Progenitor cell of endocrine pancreas (in vitro differentiated cells): ENCODE results near the gene EIF3F. TPM values are rescaled to one million over a fixed set of nuclear protein-coding genes. Genes with fewer than 3 reads are reported as not detected.

ENCODE experiments used
- DNase-seq: peaks from one replicate; pipeline ENCODE4 v3.0.0; 2021; ENCODE audit warnings: low spot score; ENCODE audit not compliant: unreplicated experiment
- H3K27ac Mint-ChIP-seq: 2 replicates; pipeline ENCODE4 v1.8.0; 2021; ENCODE audit warnings: mild to moderate bottlenecking, moderate library complexity, mixed read lengths
- H3K27me3 Mint-ChIP-seq: 2 replicates; pipeline ENCODE4 v1.8.0; 2021; ENCODE audit warnings: mixed read lengths
- H3K36me3 Mint-ChIP-seq: 2 replicates; pipeline ENCODE4 v1.8.0; 2022; ENCODE audit warnings: mixed read lengths; ENCODE audit not compliant: insufficient read depth
- H3K4me1 Mint-ChIP-seq: 2 replicates; pipeline ENCODE4 v1.8.0; 2021; ENCODE audit warnings: low read depth, mixed read lengths
- H3K4me3 Mint-ChIP-seq: 2 replicates; pipeline ENCODE4 v1.8.0; 2021; ENCODE audit warnings: low read depth, mild to moderate bottlenecking, moderate library complexity, mixed read lengths
- H3K9me3 Mint-ChIP-seq: 2 replicates; pipeline ENCODE4 v1.8.0; 2021; ENCODE audit warnings: low read depth, mixed read lengths
- long read RNA-seq: library from polyadenylated mRNA; unstranded; transcript quantifications from one replicate; pipeline ENCODE4 v2.0.0, GENCODE V29; 2020
- total RNA-seq: library from RNA; stranded (reverse); gene quantifications from 2 replicates; pipeline ENCODE4 v1.2.1, GENCODE V29; 2021
- TF ChIP-seq, protein P1 (sequence below): fragments of 200-600 bp; sonication (generic); IDR thresholded peaks from one replicate; pipeline ENCODE4 v1.5.0; 2021; ENCODE audit warnings: antibody characterized with exemption, mild to moderate bottlenecking; ENCODE audit not compliant: unreplicated experiment

The EIF3F gene
- total RNA-seq, result 300 and 307 TPM in 2 replicates
- long read RNA-seq, transcript EIF3F-201 (8 exons, 1,254 nt), result major isoform, 364 of 393 reads
- long read RNA-seq, partial matches to known transcripts, result 4 of 393 reads
- long read RNA-seq, other reads (novel, unspliced or antisense), result 24 of 393 reads

- Mint-ChIP-seq H3K4me3 (peak within 1 kb of the TSS; percentile 92), H3K27ac (peak within 1 kb of the TSS; percentile 96), H3K36me3 (peaks cover 5% of the 10 kb centered on the region), H3K27me3 (no peaks in the 10 kb centered on the region), H3K9me3 (no peaks in the 10 kb centered on the region), H3K4me1 (peaks cover 16% of the 10 kb centered on the region)
- TF ChIP-seq, protein P1, sequence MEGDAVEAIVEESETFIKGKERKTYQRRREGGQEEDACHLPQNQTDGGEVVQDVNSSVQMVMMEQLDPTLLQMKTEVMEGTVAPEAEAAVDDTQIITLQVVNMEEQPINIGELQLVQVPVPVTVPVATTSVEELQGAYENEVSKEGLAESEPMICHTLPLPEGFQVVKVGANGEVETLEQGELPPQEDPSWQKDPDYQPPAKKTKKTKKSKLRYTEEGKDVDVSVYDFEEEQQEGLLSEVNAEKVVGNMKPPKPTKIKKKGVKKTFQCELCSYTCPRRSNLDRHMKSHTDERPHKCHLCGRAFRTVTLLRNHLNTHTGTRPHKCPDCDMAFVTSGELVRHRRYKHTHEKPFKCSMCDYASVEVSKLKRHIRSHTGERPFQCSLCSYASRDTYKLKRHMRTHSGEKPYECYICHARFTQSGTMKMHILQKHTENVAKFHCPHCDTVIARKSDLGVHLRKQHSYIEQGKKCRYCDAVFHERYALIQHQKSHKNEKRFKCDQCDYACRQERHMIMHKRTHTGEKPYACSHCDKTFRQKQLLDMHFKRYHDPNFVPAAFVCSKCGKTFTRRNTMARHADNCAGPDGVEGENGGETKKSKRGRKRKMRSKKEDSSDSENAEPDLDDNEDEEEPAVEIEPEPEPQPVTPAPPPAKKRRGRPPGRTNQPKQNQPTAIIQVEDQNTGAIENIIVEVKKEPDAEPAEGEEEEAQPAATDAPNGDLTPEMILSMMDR, result peak; percentile 92
- peak; percentile 82 for DNase-seq
Measured at GRCh38 chr11:7986768-7987559, at the start of gene EIF3F. Gene EIF3F, plus strand, starts transcription at chr11:7987337. Its CDS starts 16 bp downstream, at chr11:7987353.

DNA sequence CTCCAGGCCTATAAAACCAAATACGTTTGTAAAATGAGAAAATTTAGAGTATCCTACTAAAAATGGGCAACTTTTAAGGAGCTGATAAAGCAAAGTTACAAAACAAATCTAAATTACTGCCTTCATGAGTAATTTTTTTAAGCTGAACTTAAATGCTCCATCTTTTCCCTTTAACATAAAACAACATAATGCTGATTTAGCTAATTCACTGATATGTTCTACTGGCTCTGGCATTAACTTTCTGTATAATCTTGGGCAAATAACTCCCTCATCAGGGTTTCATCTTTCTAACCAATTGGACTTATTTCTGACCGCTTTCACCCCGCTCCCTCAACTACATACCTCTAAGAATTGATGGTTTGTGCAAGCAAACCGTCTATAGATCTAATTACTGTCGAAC is 46.0 kb upstream of the EIF3F start:
- no peak for DNase-seq
- TF ChIP-seq, protein P1, result no peak
- H3K9me3 Mint-ChIP-seq, result peaks cover 10% of the 10 kb centered on the region
- no peaks in the 10 kb centered on the region for H3K27me3 Mint-ChIP-seq
- no peak overlapping the region for H3K27ac Mint-ChIP-seq
- no peaks in the 10 kb centered on the region for H3K36me3 Mint-ChIP-seq
- H3K4me1 Mint-ChIP-seq, result no peaks in the 10 kb centered on the region
- no peak overlapping the region for H3K4me3 Mint-ChIP-seq

DNA sequence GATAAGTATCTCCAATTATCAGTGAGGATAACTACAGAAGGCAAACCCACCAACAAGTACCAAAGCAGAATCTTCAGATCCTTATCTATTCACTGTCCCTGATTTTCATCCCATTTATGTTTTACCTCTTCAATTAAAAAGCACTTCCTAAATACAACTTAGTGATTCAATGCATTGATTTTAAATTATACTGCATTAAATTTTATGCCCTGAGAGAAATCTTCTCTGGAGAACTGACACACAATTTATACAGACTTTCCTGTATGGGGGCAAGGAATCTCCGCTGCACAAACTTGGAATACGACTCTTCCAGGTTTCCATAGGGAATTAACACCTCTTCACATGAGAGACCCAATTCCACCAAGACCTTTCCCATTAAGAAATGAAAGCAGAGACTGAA is 45.5 kb upstream of the EIF3F start, which contains the start of gene OR10A3:
Gene OR10A3 (minus strand): TSS at position 101 of the 400 bp plus-strand sequence. CDS start 2,188 bp downstream, outside the sequence.
- no peak for DNase-seq
- no peak within 1 kb of the TSS for H3K4me3 Mint-ChIP-seq
- TF ChIP-seq, protein P1, result no peak
- no peaks in the 10 kb centered on the region for H3K27me3 Mint-ChIP-seq
- no peak within 1 kb of the TSS for H3K27ac Mint-ChIP-seq
- no peaks in the 10 kb centered on the region for H3K4me1 Mint-ChIP-seq
- H3K36me3 Mint-ChIP-seq, result no peaks in the 10 kb centered on the region
- H3K9me3 Mint-ChIP-seq, result peaks cover 10% of the 10 kb centered on the region

GRCh38 chr11:7944123-7944522 is 43.0 kb upstream of the EIF3F start:
- Mint-ChIP-seq H3K36me3 (no peaks in the 10 kb centered on the region), H3K27ac (no peak overlapping the region), H3K4me1 (no peaks in the 10 kb centered on the region), H3K27me3 (no peaks in the 10 kb centered on the region), H3K9me3 (peaks cover 10% of the 10 kb centered on the region), H3K4me3 (no peak overlapping the region)
- TF ChIP-seq, protein P1, result no peak
- no peak for DNase-seq

- TF ChIP-seq, protein P1, result no peak
- no peak for DNase-seq
- Mint-ChIP-seq H3K9me3 (no peaks in the 10 kb centered on the region), H3K36me3 (no peaks in the 10 kb centered on the region), H3K4me1 (no peaks in the 10 kb centered on the region), H3K27me3 (no peaks in the 10 kb centered on the region), H3K27ac (no peak overlapping the region), H3K4me3 (no peak overlapping the region)
Measured at GRCh38 chr11:7949934-7950333, 37.2 kb upstream of the EIF3F start.
